ENCODE results near the gene CACNA2D4.

CACNA2D4 gene

DNA sequence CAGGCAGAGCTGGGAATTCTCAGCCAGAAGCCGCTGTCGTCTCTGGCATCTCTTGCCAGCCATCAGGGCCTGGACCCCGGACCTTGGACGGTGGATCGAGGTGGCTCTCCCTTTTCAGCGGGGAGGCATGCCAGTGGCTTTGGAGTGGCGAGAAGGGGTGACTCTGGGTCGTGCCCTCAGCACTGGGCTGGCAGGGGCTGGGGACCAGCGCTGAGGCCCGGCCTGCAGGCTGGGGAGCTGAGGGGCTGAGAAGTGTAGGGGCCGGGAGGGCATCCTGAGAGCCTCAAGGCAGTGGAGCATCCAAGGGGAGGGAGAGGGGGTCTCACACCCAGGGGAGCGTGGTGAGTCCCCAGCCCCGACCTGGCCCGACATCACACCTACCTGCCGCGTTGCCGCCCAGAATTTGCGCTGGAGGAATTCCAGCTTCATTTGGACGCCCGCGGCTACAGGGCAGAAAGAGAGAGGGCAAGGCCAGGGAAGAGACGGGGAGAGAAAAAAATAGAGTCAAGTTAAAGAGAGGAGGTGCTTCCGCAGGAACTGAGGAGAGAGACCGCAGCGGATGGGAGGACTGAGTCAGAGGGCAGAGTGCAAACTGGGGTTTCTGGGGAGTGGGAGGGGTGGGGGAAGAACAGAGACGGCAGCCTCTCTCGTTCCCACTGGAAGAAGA lies 107.0 kb downstream of the CACNA2D4 start:
- no peak for DNase-seq

DNA sequence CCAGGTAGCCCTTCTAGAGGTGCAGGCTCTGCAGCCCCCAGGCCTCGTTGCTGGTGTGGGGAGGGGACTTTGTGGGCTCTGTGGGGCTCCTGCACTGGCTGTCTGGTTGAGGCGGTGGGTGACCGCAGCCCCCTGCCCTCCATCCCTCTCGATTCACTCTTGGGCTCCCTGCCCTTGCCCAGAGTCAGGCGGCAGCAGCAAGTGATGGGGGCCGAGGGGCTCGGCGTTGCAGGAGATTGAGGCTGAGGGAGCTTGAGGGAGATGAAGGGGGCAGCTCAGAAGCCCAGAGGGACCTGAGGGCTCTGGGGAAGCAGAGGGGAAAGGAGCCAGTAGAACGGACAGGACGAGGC lies 107.5 kb downstream of the CACNA2D4 start:
- DNase-seq: no peak

- no peak for DNase-seq
Measured at GRCh38 chr12:1810201-1810930, 108.1 kb downstream of the CACNA2D4 start.

- no peak for DNase-seq
Measured at GRCh38 chr12:1809591-1810190, 108.8 kb downstream of the CACNA2D4 start.

DNA sequence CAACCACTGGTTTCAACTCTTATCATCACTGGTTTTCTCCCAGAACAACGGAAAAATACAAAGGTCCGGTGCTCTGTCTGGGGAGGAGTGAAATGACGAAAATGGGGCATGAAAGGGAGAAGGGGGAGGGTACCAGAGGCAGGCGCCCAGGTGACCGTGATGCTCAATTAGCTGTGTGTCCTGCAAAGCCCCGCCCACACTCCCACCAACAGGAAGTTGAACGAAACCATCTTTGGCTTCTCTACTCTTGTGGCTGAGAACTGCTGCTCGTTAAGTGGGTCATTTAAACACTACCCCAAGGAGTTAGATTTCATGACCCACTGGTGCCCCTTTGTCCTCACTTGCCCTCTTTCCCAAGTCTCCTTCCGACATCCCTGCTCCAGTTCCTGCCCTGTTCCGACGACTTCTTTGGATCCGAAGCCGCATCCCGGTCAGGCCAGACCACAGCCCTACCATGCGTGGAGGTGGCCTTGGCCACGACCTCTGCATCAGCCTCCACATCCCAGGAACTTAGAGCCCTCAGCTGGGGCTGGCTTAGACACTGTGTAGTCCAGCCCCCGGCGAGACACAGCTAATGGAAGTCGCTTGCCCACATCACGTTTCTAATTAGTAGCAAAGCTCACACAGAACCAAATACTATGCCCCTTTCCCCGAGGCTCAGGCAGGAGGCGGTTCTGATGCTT lies 109.5 kb downstream of the CACNA2D4 start:
- DNase-seq: no peak

DNA sequence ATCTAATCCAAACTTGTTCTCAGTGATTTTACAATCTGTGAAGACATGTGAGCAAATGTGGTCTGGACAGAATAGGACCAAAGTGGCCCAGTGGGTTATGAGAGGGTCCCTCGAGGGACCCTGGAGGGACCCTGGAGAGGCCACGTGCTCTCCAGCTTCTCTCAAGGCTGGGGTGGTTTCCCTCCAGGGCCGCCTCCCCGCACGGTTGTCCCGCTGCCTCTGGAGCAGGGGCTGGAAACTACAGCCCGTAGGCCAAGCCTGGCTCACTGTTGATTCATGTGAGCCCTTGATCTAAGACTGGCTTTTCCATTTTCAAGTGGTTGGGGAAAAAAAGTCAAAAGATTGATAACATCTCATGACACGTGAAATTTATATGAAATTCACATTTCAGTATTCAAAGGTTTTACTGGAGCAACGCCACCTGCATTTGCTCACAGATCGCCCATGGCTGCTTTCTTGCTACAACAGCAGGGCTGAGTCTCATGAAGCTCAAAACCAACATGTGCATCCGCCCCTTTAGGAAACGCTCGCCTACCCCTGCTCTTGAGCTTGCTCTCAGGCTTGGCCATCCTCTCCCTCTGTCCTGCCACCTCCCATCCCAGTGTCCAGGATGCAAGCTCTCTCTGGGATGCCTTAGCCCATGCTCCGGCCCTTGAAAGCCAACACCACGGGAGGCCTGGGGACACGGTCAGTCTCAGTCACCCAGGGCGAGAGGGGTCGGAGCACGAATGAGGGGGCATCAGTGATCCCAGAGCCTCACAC lies 110.2 kb downstream of the CACNA2D4 start:
- no peak for DNase-seq

DNA sequence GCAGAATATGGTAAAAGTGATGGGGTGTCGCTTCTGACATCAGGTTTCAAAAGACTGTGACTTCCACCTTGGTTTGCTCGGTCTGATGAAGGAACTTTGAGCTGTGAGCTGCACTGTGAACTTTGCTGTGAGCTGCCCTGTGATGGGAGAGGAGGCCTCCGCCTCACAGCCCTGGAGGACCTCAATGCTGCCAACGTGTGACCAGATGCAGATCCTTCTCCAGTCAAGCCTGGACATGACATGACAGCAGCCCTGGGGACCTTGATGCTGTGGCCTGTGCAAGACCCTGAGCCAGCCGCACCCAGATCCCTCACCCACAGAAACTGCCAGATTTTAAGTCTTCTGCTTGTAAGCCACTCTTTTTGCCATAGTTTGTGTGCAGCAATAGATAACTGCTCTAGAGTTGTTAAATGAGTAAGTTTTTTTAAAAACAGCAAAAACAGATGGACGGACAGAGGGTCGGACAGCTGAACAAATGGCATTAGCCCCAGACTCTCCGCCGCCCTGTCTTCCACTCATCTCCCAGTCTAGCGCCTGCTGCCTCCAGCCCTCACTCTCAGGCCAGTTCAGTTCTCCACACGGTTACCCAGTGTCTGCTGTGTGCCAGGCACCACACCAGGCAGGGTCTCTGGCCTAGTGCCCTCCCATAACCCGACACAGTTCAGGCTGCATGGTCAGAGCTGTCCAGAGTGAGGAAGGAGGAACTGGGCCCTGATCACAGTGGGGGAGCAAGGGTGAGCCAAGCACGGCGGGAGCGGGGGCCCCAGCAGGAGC lies 111.2 kb downstream of the CACNA2D4 start:
- DNase-seq: no peak

DNA sequence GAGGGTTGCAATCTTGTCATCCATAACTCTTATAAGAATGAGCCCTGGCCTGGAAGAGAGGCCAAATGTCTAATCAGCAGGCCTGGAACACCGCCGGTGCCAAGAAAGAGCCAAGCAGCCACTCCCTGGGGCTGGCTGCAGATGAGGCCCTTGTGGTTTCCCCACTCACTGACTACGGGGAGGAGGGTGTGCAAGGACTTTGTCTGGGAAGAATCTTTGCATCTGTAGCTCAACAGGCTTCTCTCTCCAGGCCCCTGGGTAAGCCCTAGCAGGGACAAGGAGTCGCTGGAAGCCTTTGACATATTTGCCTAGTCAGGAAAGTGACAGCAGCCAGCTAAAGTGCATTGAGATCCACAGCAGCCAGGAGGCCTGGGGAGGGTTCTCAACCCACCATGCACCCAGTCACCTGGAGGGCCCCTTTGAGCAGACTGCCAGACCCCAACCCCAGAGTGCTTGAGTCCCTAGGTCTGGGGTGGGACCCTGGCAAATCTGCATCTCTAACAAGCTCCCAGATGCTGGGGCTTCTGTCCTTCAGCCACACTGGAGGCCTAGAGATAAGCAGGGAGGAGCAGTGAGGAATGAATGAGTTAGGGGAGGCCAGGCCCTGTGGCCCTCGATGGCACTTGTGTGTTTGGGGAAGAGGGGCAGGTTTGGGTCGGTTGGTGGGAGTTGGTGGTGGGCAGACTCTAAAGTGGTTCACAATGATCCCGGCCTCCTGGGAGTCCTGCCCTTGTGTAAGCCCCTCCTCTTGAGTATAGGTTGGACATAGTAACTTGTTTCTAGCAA lies 112.0 kb downstream of the CACNA2D4 start:
- DNase-seq: no peak

- DNase-seq: no peak
Measured at GRCh38 chr12:1805441-1806081, 112.9 kb downstream of the CACNA2D4 start.

GRCh38 chr12:1804545-1805332 lies 113.7 kb downstream of the CACNA2D4 start:
- peak; percentile 93 for DNase-seq

- DNase-seq: no peak
Measured at GRCh38 chr12:1803736-1804135, 114.7 kb downstream of the CACNA2D4 start.

- peak; percentile 12 for DNase-seq
Measured at GRCh38 chr12:1801303-1801975, 117.0 kb downstream of the CACNA2D4 start.

- DNase-seq: peak; percentile 18
Measured at GRCh38 chr12:1800401-1801302, 117.8 kb downstream of the CACNA2D4 start.

- DNase-seq: no peak
Measured at GRCh38 chr12:1799882-1800400, 118.5 kb downstream of the CACNA2D4 start.

GRCh38 chr12:1799051-1799881 lies 119.2 kb downstream of the CACNA2D4 start:
- no peak for DNase-seq

GRCh38 chr12:1798641-1799020 lies 119.8 kb downstream of the CACNA2D4 start:
- DNase-seq: no peak

Data from right hindlimb (tissue), 1 donor.